GM13976 (cell line): ENCODE data around the gene PPM1N.

Experiments used
- DNase-seq: peaks from one replicate; pipeline ENCODE4 v3.0.0; 2012; ENCODE audit warnings: low spot score
- in situ Hi-C: fragments of 300-500 bp; cut with MboI; formaldehyde crosslinking; loops from one replicate; pipeline ENCODE4 v1.12.0; 2022; ENCODE audit warnings: low sequenced_read_pairs, mixed read lengths, inconsistent platforms; ENCODE audit not compliant: unreplicated experiment
- TF ChIP-seq, protein P1 (sequence below): IDR thresholded peaks from 2 replicates; pipeline ENCODE4 v1.5.1; 2012; ENCODE audit warnings: borderline replicate concordance, mild to moderate bottlenecking; ENCODE audit not compliant: insufficient read depth; ENCODE audit errors: extremely low read depth, missing control alignments, control extremely low read depth

Gene PPM1N

DNA sequence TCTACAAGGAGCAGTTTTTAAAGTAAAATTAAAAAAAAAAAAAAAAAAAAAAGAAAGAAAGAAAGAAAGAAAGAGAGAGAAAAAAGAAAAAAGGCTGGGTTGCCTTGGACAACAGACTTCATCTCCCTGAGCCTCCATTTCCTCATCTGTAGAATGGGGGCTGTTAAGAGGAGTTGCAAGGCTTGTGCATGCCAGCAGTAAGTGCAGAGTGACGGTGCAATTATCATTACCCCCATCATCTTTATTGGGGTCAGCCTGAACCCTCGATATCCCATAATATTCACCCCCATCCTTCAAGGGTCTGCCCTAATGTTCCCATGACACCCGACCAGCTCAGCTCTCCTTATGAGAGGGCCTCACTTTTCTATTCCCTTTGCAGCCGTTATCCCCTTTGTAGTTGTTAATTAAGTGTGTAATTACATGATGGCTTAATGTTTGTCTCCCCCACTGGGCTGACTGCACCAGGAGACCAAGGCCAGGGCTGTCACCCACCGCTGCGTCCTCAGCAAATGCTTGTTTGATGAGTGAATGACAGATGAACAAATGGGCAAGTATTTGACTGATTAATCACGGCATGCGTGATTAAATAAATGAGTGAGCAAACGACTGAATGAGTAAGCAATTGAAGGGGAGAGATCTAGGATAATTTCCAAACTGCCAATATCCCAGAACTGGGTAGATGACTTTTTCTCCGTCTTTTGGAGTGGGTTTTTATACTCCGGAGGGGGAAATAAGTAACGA, 20.4 kb upstream of the PPM1N start:
- no peak for DNase-seq
- in situ Hi-C loops, result loop anchor here (5.0 kb wide), 1 partner anchor 41 kb away; no protein-coding TSS in a partner anchor
- TF ChIP-seq, protein P1, sequence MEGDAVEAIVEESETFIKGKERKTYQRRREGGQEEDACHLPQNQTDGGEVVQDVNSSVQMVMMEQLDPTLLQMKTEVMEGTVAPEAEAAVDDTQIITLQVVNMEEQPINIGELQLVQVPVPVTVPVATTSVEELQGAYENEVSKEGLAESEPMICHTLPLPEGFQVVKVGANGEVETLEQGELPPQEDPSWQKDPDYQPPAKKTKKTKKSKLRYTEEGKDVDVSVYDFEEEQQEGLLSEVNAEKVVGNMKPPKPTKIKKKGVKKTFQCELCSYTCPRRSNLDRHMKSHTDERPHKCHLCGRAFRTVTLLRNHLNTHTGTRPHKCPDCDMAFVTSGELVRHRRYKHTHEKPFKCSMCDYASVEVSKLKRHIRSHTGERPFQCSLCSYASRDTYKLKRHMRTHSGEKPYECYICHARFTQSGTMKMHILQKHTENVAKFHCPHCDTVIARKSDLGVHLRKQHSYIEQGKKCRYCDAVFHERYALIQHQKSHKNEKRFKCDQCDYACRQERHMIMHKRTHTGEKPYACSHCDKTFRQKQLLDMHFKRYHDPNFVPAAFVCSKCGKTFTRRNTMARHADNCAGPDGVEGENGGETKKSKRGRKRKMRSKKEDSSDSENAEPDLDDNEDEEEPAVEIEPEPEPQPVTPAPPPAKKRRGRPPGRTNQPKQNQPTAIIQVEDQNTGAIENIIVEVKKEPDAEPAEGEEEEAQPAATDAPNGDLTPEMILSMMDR, result no peak

DNA sequence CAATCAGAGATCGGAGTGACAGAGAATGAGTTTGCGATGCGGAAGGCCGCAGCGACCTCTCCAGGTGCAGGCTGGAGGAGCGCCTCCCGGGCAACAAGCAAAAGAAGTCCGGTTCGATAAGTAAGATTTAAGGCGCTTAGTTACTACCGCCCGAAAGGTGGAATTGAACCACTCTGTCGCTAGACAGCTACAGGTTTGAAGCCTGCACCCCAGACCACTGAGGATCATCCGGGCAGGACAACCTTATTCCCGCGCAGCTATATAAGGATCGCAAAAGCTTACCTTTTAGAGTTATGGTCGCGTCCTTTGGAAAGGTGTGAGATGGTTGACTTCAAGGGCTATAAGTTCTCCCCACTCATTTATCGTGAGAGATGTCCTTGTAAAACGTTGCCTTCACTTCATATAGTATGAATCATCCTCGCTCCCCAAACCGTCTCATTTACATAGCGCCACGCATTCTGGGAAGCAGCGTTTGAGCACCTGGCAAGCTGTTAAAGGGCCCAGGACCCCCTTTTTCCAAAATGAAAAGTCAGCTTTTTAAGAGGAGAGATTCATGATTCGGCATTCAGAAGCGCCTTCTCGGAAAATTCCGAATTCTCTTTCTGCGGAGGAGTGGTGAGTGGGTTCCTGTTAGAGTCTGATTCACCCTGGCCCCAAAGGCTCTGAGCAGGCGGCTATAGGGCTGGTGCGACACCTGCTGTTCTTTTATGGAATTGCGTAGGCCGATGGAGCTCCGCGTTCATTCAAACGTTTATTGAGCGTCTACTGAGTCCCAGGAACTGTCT, 19.6 kb upstream of the PPM1N start:
- in situ Hi-C loops, result loop anchor here (5.0 kb wide), 1 partner anchor 41 kb away; no protein-coding TSS in a partner anchor

DNA sequence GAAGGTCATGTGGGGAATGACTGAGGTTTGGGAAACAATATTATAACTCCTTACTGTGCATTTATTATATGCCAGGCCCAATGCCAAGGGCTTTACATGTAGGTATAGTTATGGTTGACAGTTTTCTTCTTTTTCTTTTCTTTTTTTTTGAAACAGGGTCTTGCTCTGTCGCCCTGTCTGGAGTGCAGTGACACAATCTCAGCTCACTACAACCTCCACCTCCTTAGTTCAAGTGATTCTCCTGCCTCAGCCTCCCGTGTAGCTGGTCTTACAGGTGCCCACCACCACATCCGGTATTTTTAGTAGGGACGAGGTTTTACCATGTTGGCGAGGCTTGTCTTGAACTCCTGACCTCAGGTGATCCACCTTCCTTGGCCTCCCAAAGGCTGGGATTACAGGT, 15.2 kb upstream of the PPM1N start:
- no peak for DNase-seq

More for the DNA sequence above, 19.6 kb upstream of the PPM1N start:
- TF ChIP-seq, protein P1, result peak; percentile 85
- DNase-seq, result peak; percentile 83

DNA sequence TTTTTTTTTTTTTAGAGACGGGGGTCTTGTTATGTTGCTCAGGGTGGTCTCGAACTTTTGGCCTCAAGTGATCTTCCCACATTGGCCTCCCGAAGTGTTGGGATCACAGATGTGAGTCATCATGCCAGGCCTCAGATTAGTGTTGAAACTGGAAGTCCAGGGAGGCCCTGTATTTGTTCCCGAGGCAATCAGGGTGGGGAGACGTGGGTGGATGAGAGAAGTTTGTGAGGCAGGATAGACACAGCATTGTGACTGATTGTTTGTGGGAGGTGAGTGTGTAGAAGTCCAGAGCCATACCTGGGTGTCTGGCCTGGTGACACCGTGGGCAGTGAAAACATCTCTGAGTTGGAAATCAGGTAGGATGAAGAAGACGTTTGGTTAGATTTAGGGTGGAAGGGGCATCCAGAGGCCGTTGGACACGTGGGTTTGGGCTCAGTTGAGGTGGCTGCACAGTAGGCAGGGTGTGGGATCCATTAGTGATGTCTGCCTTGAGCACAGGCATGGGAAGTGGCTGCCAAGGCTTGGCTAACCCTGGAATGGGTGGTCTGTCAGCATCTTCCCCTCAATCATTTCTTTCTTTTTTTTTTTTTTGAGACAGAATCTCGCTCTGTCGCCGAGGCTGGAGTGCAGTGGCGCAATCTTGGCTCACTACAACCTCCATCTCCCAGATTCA, 13.8 kb upstream of the PPM1N start:
- no peak for DNase-seq
- TF ChIP-seq, protein P1, result no peak
- in situ Hi-C loops, result no loop called here

More for the DNA sequence above, 15.2 kb upstream of the PPM1N start:
- in situ Hi-C loops, result no loop called here
- TF ChIP-seq, protein P1, result no peak

DNA sequence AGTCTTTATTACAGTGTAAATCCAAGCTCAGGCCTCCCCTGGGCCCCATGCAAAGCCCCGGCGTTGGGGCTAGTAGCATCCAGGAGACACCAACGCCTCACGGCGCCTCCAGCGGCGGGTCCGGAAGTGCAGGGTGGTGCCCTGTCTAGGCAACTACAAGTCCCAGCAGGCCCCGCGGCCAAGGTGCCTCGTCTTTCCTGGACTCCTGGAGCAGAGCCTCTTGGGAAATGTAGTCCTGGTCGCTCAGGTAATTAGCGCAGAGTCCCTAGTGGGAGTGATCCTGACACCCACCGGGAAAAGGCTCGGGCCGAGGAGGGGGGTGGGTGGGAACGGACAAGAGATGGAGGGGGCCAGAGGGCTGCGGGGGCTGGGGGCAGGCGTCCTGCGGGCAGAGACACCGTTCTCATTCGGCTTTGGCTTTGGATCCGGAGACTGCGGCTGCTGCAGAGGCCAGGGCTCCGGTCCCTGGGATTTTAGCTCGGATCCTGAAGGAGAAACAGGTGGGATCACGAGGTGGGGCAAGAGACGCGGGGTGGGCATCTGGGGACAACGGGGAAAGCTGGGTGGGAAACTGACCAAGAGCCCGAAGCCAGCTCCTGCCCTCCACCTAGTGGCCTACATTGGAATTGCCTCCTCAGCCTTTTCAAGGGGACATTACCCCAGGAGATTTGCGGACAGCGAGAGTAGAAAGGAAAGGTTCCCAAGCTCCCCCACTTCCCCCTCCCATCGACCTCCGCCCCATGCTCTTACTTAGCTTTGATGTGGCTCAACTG, 12.8 kb upstream of the PPM1N start:
- in situ Hi-C loops, result no loop called here
- DNase-seq, result peak; percentile 94
- TF ChIP-seq, protein P1, result peak; percentile 92

DNA sequence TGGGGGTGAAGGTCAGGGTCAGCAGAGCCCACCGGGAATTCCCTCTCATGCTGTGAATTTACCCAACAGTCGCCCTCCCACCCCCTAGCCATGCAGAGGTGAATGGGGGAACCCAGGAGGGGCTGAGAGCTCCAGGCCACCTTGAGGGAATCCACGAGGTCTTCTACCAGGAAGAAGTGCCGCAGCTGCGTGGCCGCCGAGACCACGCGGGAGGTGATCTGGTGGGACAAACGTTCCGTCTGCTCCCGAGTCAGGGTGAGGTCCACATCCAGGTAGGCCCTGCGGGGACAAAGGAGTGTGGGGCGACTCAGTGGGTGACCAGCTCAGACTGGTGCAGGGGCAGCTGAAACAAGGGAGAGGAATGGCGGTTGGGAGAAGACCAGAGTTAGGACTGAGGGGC, 9.5 kb upstream of the PPM1N start:
- TF ChIP-seq, protein P1, result no peak
- in situ Hi-C loops, result no loop called here
- DNase-seq, result no peak
